GM19324 (cell line): ENCODE measurements around the gene PALM.
"Not testable (repeated sequence)": the region's sequence is repeated elsewhere in the genome, so short reads cannot be mapped to it uniquely, and the experiment has no call there.

ENCODE experiments used
- ATAC-seq: cut with Tn5 transposase; IDR thresholded peaks from one replicate; pipeline ENCODE4 v1.9.1; 2021; ENCODE audit warnings: mild to moderate bottlenecking, moderate library complexity; ENCODE audit not compliant: unreplicated experiment, low FRiP score

PALM gene

GRCh38 chr19:708154-709143 is at the start of gene PALM:
TSS of gene PALM (plus strand) at chr19:708935. CDS start at chr19:709147, 212 bp downstream.
- no peak for ATAC-seq

- ATAC-seq, result no peak
These were observed 47.8 kb upstream of the PALM start for GRCh38 chr19:660793-661426.

- ATAC-seq, result no peak
These were observed 47.1 kb upstream of the PALM start for GRCh38 chr19:661427-662196.

GRCh38 chr19:662207-662961 is 46.4 kb upstream of the PALM start:
- peak; percentile 7 for ATAC-seq

GRCh38 chr19:662962-663681 is 45.6 kb upstream of the PALM start, which contains the start of gene RNF126:
TSS of gene RNF126 (minus strand) at chr19:663214. CDS start at chr19:663121, 93 bp downstream.
- peak; percentile 79 for ATAC-seq

- no peak for ATAC-seq
These were observed 45.0 kb upstream of the PALM start for GRCh38 chr19:663682-664117.

GRCh38 chr19:664913-665443 is 43.8 kb upstream of the PALM start:
- ATAC-seq, result no peak

- ATAC-seq, result not testable (repeated sequence)
These were observed 41.7 kb upstream of the PALM start for GRCh38 chr19:666985-667573.

GRCh38 chr19:668675-669434 is 39.9 kb upstream of the PALM start:
- not testable (repeated sequence) for ATAC-seq

- no peak for ATAC-seq
These were observed 38.1 kb upstream of the PALM start for GRCh38 chr19:670609-671075.

GRCh38 chr19:674282-675151 is 34.2 kb upstream of the PALM start:
- no peak for ATAC-seq

GRCh38 chr19:676007-676338 is 32.8 kb upstream of the PALM start:
- ATAC-seq, result no peak

GRCh38 chr19:676339-677105 is 32.2 kb upstream of the PALM start, which contains the start of gene FSTL3:
TSS of gene FSTL3 (plus strand) at chr19:676392. CDS start at chr19:676424, 32 bp downstream.
- ATAC-seq, result no peak

GRCh38 chr19:677201-677600 is 31.5 kb upstream of the PALM start:
- no peak for ATAC-seq

- ATAC-seq, result no peak
These were observed 30.9 kb upstream of the PALM start for GRCh38 chr19:677601-678436.
